GM13977 (cell line): ENCODE measurements around the gene RHBDF2.
"Not testable (repeated sequence)": the region's sequence is repeated elsewhere in the genome, so short reads cannot be mapped to it uniquely, and the experiment has no call there.

Source experiments
- DNase-seq: peaks from one replicate; pipeline ENCODE4 v3.0.0; 2012; ENCODE audit warnings: low spot score
- CTCF ChIP-seq: IDR thresholded peaks from 2 replicates; pipeline ENCODE4 v1.5.1; 2012; ENCODE audit warnings: mild to moderate bottlenecking, control low read depth; ENCODE audit not compliant: insufficient read depth; ENCODE audit errors: extremely low read depth, missing control alignments
- in situ Hi-C: fragments of 300-500 bp; cut with MboI; formaldehyde crosslinking; loops from one replicate; pipeline ENCODE4 v1.12.0; 2022; ENCODE audit warnings: low sequenced_read_pairs, low pct_unique_long_range_greater_than_20kb, mixed read lengths, inconsistent platforms; ENCODE audit not compliant: unreplicated experiment

The RHBDF2 gene

GRCh38 chr17:76528528-76529223 lies 27.5 kb upstream of the RHBDF2 start:
- DNase-seq = no peak
- TF ChIP-seq CTCF = no peak
- in situ Hi-C loops = loop anchor here (10.0 kb wide), 1 partner anchor 156 kb away; no protein-coding TSS in a partner anchor

DNA sequence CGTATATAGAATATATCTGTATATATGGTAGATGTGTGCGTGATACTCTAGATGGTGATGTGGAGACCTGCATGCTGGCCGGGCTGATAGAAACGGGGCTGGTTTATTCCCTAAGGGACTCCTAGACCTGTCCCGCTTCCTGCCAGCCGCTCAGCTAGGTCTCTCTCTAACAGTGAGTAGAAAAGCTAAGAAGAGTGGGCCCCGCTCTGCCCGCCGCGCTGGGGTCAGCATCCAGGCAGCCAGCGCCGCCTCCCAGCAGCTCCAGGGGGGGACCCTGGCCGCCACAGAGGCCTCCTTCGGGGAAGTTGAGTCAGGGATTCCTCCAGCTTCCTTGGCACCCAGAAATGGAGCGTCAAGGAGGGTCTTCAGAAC lies 26.9 kb upstream of the RHBDF2 start:
- no peak for TF ChIP-seq CTCF
- in situ Hi-C loops = loop anchor here (10.0 kb wide), 1 partner anchor 157 kb away; no protein-coding TSS in a partner anchor
- DNase-seq = no peak

DNA sequence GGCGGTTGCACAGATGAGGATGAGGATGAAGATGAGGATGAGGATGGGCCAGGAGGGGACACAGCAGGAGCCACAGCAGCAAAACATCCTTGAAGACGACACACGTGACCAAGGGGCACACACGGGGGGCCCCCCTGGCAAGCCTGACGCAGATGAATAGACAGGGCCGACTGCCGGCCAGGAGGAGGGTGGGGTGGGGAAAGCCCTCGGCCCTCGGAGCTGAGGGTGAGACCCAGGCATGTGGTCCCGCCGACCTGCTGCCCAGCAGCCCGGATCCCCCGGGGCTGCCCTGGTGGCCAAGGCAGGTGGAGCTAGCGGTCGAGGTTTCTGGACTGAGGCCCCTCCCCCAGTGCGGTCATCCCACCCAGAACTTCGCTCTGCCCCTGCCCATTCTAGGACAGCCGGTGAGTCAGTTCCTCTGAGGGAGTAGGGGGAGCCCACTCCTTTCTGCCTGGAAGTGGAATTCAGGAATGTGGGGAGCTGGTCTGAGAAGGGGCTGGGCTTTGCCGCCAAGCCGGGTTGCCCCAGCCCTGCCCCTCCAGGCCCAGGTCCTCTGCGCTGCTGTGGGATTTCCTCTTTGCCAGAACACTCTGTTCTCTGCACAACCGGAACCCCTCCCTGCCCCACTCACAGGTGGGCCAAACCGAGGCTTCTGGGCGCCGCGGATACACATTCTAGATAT lies 26.3 kb upstream of the RHBDF2 start:
- TF ChIP-seq CTCF = no peak
- in situ Hi-C loops = loop anchor here (10.0 kb wide), 1 partner anchor 157 kb away; no protein-coding TSS in a partner anchor
- DNase-seq = peak; percentile 60

- in situ Hi-C loops = loop anchor here (10.0 kb wide), 1 partner anchor 158 kb away; no protein-coding TSS in a partner anchor
- not testable (repeated sequence) for DNase-seq
These were observed 25.8 kb upstream of the RHBDF2 start for GRCh38 chr17:76527016-76527415.

- in situ Hi-C loops = loop anchor here (10.0 kb wide), 1 partner anchor 159 kb away; no protein-coding TSS in a partner anchor
- not testable (repeated sequence) for DNase-seq
These were observed 24.2 kb upstream of the RHBDF2 start for GRCh38 chr17:76525513-76525833.

- in situ Hi-C loops = loop anchor here (10.0 kb wide), 1 partner anchor 160 kb away; no protein-coding TSS in a partner anchor
- DNase-seq = no peak
- no peak for TF ChIP-seq CTCF
These were observed 23.6 kb upstream of the RHBDF2 start for GRCh38 chr17:76524598-76525512.
